Gastrocnemius medialis (tissue), 4 donors: ENCODE results near the gene PNMT. TPM values are rescaled to one million over a fixed set of nuclear protein-coding genes. Genes with fewer than 3 reads are reported as not detected.
"Not testable (repeated sequence)": the region's sequence is repeated elsewhere in the genome, so short reads cannot be mapped to it uniquely, and the experiment has no call there.

ENCODE experiments used
- ATAC-seq, 2 donors: fragments of 150-250 bp; one replicate each; pipeline ENCODE4 v1.9.1; 2016
- DNase-seq, 2 donors: peaks; one replicate each; pipeline ENCODE4 v3.0.0-alpha.2; 2019
- H3K27ac ChIP-seq, 4 donors: fragments of 200-600 bp; sonication (generic); 1 replicate in 1 of 4; 2 replicates in 3 of 4; pipeline ENCODE4 v1.5.1; 2016 to 2018; ENCODE audit warnings: mild to moderate bottlenecking in 2 of 4, moderate library complexity in 1 of 4
- H3K27me3 ChIP-seq, 3 donors: fragments of 200-600 bp; sonication (generic) in 2 of 3; 1 replicate in 1 of 3; 2 replicates in 2 of 3; pipeline versions ENCODE4 v1.5.1 to v1.6.0; 2016 to 2019; ENCODE audit warnings: mild to moderate bottlenecking in 1 of 3, moderate library complexity in 1 of 3
- H3K36me3 ChIP-seq, 2 donors: fragments of 200-600 bp; sonication (generic) in 1 of 2; one replicate each; pipeline ENCODE4 v1.5.1; 2017 to 2018
- H3K4me1 ChIP-seq, 2 donors: fragments of 200-600 bp; sonication (generic) in 1 of 2; one replicate each; pipeline ENCODE4 v1.5.1; 2016 to 2017; ENCODE audit warnings: mild to moderate bottlenecking in 2 of 2
- H3K4me3 ChIP-seq, 4 donors: fragments of 200-600 bp; sonication (generic) in 3 of 4; 1 replicate in 1 of 4; 2 replicates in 3 of 4; pipeline ENCODE4 v1.5.1; 2016 to 2019; ENCODE audit warnings: mild to moderate bottlenecking in 2 of 4
- H3K9me3 ChIP-seq, 3 donors: fragments of 200-600 bp; sonication (generic) in 2 of 3; 1 replicate in 1 of 3; 2 replicates in 2 of 3; pipeline ENCODE4 v1.5.1; 2016 to 2019
- POLR2A ChIP-seq, 2 donors: fragments of 450-650 bp; IDR thresholded peaks; one replicate each; pipeline ENCODE4 v1.6.1; 2017; ENCODE audit warnings: antibody characterized with exemption in 2 of 2, mild to moderate bottlenecking in 2 of 2, moderate library complexity in 2 of 2
- in situ Hi-C, 4 donors: fragments of 200-750 bp; cut with MboI; loops; one replicate each; pipeline versions ENCODE4 v1.15.0 to v1.8.0; 2017; ENCODE audit warnings: low sequenced_read_pairs in 4 of 4
- intact Hi-C: fragments of 100-400 bp; cut with DNase I; formaldehyde crosslinking; loops from one replicate; pipeline ENCODE4 v1.15.1; 2023; ENCODE audit warnings: low total_unique reads
- total RNA-seq, 4 donors: library from RNA; depleted of rRNA; stranded (reverse); fragments of >200 nt; gene quantifications; one replicate each; pipeline versions ENCODE4 v1.1.0 to v1.2.3, GENCODE V29; 2016
- TF ChIP-seq, protein P1 (sequence below), 5 experiments: fragments of 450-650 bp in 3 of 5; fragments of 200-600 bp in 2 of 5; sonication (generic) in 2 of 5; IDR thresholded peaks in 4 of 5; conservative IDR thresholded peaks in 1 of 5; 1 replicate in 4 of 5; 2 replicates in 1 of 5; pipeline ENCODE4 v1.5.1; 2016 to 2019; ENCODE audit warnings: antibody characterized with exemption in 5 of 5, mild to moderate bottlenecking in 3 of 5, moderate library complexity in 3 of 5

The PNMT gene
- total RNA-seq, 4 donors from 2014 or later = 2.0 to 11.8 (median 7.1) TPM

DNA sequence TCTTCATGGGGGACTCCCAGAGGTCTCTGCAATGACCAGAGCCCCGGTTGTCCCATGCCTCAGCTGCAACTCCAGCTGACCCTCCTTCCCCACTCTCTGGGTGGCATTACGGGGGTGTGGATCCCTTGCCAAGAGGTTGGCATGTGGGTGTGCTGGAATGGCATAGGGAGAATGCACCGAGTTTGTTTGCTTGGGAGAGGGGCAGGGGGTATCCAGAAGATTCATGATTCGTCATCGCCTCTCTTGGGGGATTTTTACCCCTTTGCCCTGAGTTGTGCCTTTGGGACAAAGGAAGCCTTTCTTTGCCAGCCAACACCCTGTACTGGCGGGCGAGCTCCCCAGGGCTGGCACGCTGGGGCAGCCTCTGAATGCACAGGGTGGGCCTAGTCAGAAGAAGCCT lies 38.1 kb downstream of the PNMT start:
- H3K4me1 ChIP-seq = peaks cover 17 to 39% of the 10 kb centered on the region in 2 donors
- H3K36me3 ChIP-seq = peaks cover 0 to 30% of the 10 kb centered on the region in 2 donors
- peak overlapping the region in 2 of 4 donors; percentile 58 to 76 for H3K27ac ChIP-seq
- no peak overlapping the region for H3K4me3 ChIP-seq
- no peaks in the 10 kb centered on the region for H3K27me3 ChIP-seq
- no peaks in the 10 kb centered on the region for H3K9me3 ChIP-seq
- in situ Hi-C loops (no loop called here), intact Hi-C loops (no loop called here)
- no peak for DNase-seq
- no peak for TF ChIP-seq POLR2A (IDR thresholded peaks at IDR 0.05)
- TF ChIP-seq, protein P1, sequence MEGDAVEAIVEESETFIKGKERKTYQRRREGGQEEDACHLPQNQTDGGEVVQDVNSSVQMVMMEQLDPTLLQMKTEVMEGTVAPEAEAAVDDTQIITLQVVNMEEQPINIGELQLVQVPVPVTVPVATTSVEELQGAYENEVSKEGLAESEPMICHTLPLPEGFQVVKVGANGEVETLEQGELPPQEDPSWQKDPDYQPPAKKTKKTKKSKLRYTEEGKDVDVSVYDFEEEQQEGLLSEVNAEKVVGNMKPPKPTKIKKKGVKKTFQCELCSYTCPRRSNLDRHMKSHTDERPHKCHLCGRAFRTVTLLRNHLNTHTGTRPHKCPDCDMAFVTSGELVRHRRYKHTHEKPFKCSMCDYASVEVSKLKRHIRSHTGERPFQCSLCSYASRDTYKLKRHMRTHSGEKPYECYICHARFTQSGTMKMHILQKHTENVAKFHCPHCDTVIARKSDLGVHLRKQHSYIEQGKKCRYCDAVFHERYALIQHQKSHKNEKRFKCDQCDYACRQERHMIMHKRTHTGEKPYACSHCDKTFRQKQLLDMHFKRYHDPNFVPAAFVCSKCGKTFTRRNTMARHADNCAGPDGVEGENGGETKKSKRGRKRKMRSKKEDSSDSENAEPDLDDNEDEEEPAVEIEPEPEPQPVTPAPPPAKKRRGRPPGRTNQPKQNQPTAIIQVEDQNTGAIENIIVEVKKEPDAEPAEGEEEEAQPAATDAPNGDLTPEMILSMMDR (IDR thresholded peaks at IDR 0.05 in 4 of 5, conservative IDR thresholded peaks at IDR 0.05 in 1 of 5) = no peak
- ATAC-seq = no peak

DNA sequence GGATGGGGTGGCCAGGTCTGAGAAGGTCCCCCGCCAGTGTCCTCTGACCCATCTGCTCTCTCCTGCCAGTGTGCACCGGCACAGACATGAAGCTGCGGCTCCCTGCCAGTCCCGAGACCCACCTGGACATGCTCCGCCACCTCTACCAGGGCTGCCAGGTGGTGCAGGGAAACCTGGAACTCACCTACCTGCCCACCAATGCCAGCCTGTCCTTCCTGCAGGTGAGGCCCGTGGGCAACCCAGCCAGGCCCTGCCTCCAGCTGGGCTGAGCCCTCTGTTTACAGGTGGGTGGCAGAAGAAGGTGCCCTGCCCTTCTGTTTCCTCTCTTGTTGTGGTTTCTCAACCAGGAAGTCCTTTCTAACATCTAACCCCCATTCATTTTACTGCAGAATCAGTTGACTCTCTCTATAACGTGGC lies 38.7 kb downstream of the PNMT start:
- DNase-seq (no peak), ATAC-seq (no peak)
- in situ Hi-C loops = no loop called here
- Histone ChIP-seq H3K9me3 (no peaks in the 10 kb centered on the region), H3K27me3 (no peaks in the 10 kb centered on the region), H3K36me3 (peaks cover 0 to 35% of the 10 kb centered on the region in 2 donors), H3K27ac (no peak overlapping the region), H3K4me1 (peaks cover 17 to 37% of the 10 kb centered on the region in 2 donors), H3K4me3 (no peak overlapping the region)
- TF ChIP-seq, protein P1 (IDR thresholded peaks at IDR 0.05 in 4 of 5, conservative IDR thresholded peaks at IDR 0.05 in 1 of 5) = no peak
- no peak for TF ChIP-seq POLR2A (IDR thresholded peaks at IDR 0.05)
- intact Hi-C loops = no loop called here

DNA sequence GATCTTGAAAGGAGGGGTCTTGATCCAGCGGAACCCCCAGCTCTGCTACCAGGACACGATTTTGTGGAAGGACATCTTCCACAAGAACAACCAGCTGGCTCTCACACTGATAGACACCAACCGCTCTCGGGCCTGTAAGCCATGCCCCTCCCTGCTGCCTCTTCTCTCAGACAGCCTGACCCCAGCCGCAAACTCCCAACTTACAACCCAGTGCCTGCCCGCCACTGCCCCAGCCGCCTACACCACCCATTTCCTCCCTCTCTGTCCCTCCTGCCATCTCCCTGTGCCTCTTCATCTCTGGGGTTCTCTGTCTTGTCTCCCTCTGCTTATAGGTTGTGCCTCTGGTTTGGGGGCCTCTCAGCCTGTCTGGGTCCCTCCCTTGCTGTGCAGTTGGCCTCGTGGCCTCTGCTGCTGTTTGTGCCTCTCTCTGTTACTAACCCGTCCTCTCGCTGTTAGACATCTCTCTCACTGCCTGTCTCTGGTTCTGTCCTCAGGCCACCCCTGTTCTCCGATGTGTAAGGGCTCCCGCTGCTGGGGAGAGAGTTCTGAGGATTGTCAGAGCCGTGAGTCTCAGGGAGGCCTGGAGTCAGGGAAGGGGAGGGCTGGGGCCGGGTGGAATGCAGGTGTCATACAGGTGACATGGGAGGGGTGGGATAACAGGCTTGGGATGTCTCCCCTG lies 41.2 kb downstream of the PNMT start:
- ATAC-seq (no peak), DNase-seq (no peak)
- H3K9me3 ChIP-seq = no peaks in the 10 kb centered on the region
- H3K4me1 ChIP-seq = peaks cover 17 to 24% of the 10 kb centered on the region in 2 donors
- H3K36me3 ChIP-seq = peaks cover 0 to 45% of the 10 kb centered on the region in 2 donors
- intact Hi-C loops = no loop called here
- no peak overlapping the region for H3K27ac ChIP-seq
- in situ Hi-C loops = no loop called here
- H3K4me3 ChIP-seq = no peak overlapping the region
- TF ChIP-seq, protein P1 (IDR thresholded peaks at IDR 0.05 in 4 of 5, conservative IDR thresholded peaks at IDR 0.05 in 1 of 5) = no peak
- TF ChIP-seq POLR2A (IDR thresholded peaks at IDR 0.05) = no peak
- H3K27me3 ChIP-seq = no peaks in the 10 kb centered on the region

DNA sequence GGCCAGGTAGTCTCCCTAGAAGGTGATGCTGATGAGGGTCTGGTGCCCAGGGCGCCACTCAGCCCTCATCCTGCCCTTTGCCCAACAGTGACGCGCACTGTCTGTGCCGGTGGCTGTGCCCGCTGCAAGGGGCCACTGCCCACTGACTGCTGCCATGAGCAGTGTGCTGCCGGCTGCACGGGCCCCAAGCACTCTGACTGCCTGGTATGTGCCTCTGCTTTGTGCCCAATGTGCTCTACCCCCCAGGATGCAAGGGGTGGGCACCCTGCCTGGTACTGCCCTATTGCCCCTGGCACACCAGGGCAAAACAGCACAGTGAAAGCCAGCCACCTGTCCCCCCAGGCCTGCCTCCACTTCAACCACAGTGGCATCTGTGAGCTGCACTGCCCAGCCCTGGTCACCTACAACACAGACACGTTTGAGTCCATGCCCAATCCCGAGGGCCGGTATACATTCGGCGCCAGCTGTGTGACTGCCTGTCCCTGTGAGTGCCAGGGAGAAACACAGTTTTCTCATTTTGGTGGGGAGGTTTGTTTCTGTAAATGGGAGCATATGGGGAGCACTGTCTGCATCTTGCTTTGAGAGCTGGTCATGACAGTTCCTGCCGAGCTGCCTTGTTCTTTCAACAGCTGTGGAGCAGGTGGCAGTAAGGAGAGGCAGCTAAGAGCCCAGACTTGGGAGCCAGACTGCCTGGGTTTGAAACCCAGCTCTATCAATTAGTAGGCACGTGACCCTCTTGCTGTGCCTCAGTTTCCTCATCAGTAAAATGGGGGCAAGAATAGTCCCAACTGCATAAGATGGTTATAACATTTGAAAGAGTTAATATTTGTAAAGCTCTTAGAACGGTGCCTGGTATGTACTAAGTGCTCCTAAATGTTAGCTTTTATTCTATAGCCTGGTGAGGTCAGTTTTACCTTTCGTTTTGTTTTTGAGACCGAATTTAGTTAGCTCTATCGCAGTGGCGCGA lies 42.0 kb downstream of the PNMT start:
- no peaks in the 10 kb centered on the region for H3K27me3 ChIP-seq
- in situ Hi-C loops (no loop called here), intact Hi-C loops (no loop called here)
- peaks cover 0 to 45% of the 10 kb centered on the region in 2 donors for H3K36me3 ChIP-seq
- no peak overlapping the region for H3K27ac ChIP-seq
- no peak overlapping the region for H3K4me3 ChIP-seq
- no peak for ATAC-seq
- no peaks in the 10 kb centered on the region for H3K9me3 ChIP-seq
- TF ChIP-seq, protein P1 (IDR thresholded peaks at IDR 0.05 in 4 of 5, conservative IDR thresholded peaks at IDR 0.05 in 1 of 5) = no peak
- TF ChIP-seq POLR2A (IDR thresholded peaks at IDR 0.05) = no peak
- DNase-seq = no peak
- peaks cover 10 to 15% of the 10 kb centered on the region in 2 donors for H3K4me1 ChIP-seq

DNA sequence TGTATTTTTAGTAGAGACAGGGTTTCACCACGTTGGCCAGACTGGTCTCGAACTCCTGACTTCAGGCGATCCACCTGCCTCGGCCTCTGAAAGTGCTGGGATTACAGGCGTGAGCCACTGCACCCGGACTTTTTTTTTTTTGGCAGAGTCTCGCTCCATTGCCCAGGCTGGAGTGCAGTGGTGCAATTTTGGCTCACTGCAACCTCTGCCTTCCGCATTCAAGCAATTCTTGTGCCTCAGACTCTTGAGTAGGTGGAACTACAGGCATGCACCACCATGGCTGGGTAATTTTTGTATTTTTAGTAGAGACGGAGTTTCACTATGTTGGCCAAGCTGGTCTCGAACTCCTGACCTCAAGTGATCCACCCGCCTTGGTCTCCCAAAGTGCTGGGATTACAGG lies 42.8 kb downstream of the PNMT start:
- DNase-seq, intact Hi-C loops, H3K27me3 ChIP-seq, H3K4me3 ChIP-seq, H3K27ac ChIP-seq, H3K9me3 ChIP-seq, H3K4me1 ChIP-seq, in situ Hi-C loops, ATAC-seq: not testable (repeated sequence)
- H3K36me3 ChIP-seq = peaks cover 0 to 45% of the 10 kb centered on the region in 2 donors
